Activated T-helper 17 cell treated with anti-CD3 and anti-CD28 coated beads, Interleukin-2, amount 50 U/mL, for 72 hours (primary cell): ENCODE results near the gene SCYL2. TPM values are rescaled to one million over a fixed set of nuclear protein-coding genes. Genes with fewer than 3 reads are reported as not detected.

Experiments
- ATAC-seq: fragments of 150-1000 bp; cut with Tn5 transposase; replicated peaks from 2 replicates; pipeline ENCODE4 v1.10.0; 2021; ENCODE audit warnings: mild to moderate bottlenecking, moderate library complexity
- H3K27ac Mint-ChIP-seq: one replicate; pipeline ENCODE4 v1.8.0; 2022; ENCODE audit warnings: mixed read lengths
- H3K27me3 Mint-ChIP-seq: one replicate; pipeline ENCODE4 v1.8.0; 2022; ENCODE audit warnings: mixed read lengths
- H3K36me3 Mint-ChIP-seq: one replicate; pipeline ENCODE4 v1.8.0; 2022; ENCODE audit warnings: low read depth, mild to moderate bottlenecking, mixed read lengths
- H3K4me1 Mint-ChIP-seq: one replicate; pipeline ENCODE4 v1.8.0; 2022; ENCODE audit warnings: mixed read lengths
- H3K4me3 Mint-ChIP-seq: one replicate; pipeline ENCODE4 v1.8.0; 2022; ENCODE audit warnings: mild to moderate bottlenecking, mixed read lengths
- H3K9me3 Mint-ChIP-seq: one replicate; pipeline ENCODE4 v1.8.0; 2022; ENCODE audit warnings: mixed read lengths
- total RNA-seq, 2 donors: library from RNA; stranded (reverse); gene quantifications; one replicate each; pipeline ENCODE4 v1.2.3, GENCODE V29; 2022

SCYL2 gene
- total RNA-seq, 2 donors from 2014 or later, result 18.7 to 31.2 TPM

DNA sequence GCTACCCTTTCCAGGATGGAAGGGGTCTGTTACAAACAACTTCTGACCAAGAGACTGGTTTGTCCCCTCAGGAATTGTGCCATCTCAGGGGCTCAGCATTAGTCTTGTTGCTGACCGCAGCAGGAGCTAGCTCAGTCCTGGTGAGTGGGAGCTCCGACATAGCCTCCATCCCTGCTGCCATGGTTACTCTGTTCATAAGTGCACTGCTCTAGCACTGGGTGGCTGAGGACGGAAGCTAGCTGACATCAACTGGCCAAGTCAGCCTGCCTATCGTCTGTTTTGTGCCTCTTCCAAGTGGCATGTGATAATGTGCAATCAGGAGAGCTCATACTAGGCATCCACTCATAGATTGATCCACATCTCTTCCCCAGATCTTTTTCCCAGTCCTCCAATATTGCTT lies 97.3 kb downstream of the SCYL2 start:
- no peaks in the 10 kb centered on the region for H3K4me1 Mint-ChIP-seq
- H3K4me3 Mint-ChIP-seq, result no peak overlapping the region
- H3K9me3 Mint-ChIP-seq, result no peaks in the 10 kb centered on the region
- H3K27ac Mint-ChIP-seq, result no peak overlapping the region
- H3K27me3 Mint-ChIP-seq, result peaks cover 22% of the 10 kb centered on the region
- no peak for ATAC-seq
- no peaks in the 10 kb centered on the region for H3K36me3 Mint-ChIP-seq

DNA sequence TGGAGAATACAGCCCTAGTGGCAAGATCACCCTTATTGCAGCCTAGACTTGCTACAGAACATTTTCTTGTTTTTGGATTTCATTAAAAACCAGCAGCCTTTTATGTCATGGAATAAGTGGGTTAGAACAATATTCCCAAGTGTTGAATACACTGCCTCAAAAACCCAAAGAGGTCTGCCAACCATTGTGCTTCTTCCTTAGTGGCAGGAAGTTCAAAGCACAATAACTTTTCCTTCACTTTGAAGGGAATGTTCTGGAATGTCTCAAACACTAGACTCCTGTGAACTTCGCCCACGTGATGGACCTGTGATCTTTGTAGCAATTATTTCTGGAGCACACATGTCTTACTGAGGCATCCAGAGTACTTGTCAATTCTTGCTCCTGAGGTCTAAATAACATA lies 98.4 kb downstream of the SCYL2 start:
- no peak for ATAC-seq
- Mint-ChIP-seq H3K4me1 (no peaks in the 10 kb centered on the region), H3K9me3 (peaks cover 4% of the 10 kb centered on the region), H3K36me3 (no peaks in the 10 kb centered on the region), H3K27ac (no peak overlapping the region), H3K27me3 (peaks cover 21% of the 10 kb centered on the region), H3K4me3 (no peak overlapping the region)

GRCh38 chr12:100368066-100368465 lies 101.1 kb downstream of the SCYL2 start:
- no peak for ATAC-seq
- Mint-ChIP-seq H3K36me3 (no peaks in the 10 kb centered on the region), H3K4me1 (no peaks in the 10 kb centered on the region), H3K9me3 (peaks cover 4% of the 10 kb centered on the region), H3K27me3 (peaks cover 12% of the 10 kb centered on the region), H3K4me3 (no peak overlapping the region), H3K27ac (no peak overlapping the region)

GRCh38 chr12:100371146-100371545 lies 104.2 kb downstream of the SCYL2 start:
- peaks cover 13% of the 10 kb centered on the region for H3K27me3 Mint-ChIP-seq

DNA sequence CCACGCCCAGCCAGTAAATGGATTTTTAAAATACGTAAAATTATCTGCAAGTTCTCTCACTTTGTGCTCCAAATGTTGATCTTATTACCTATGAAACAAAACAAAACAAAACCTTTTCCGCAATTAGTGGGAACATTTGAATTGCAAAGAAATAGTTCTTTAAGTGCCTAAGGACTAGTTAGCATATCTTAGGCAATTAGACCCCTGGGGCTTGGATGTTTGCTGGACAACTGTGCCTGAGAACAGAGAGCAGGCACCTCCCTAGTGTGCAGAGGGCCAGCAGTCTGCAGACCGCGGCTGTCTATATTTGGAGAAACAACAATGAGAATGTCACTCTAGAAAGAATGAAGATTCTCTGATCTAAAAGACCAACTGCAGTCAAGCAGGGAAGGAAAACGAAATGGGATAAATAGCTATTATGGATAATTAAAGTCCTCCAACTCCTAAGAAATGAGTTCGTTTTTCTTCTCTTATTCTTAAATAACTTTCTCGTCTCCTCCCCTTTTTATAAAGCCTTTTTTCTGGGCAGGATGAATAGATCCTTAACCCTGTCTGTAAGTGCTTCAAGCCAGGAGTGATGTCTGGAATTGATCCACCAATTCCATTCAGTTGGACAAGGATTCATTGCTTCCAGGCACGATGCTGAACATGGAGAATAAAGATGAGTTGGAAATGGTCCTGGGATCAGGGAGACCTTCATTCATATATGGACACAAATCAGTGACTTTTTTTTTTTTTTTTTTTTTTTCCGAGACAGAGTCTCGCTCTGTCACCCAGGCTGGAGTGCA lies 106.1 kb downstream of the SCYL2 start:
- ATAC-seq, result no peak
- Mint-ChIP-seq H3K27me3 (peaks cover 13% of the 10 kb centered on the region), H3K4me3 (no peak overlapping the region), H3K27ac (no peak overlapping the region), H3K9me3 (peaks cover 4% of the 10 kb centered on the region), H3K4me1 (no peaks in the 10 kb centered on the region), H3K36me3 (no peaks in the 10 kb centered on the region)

More at GRCh38 chr12:100371146-100371545, 104.2 kb downstream of the SCYL2 start:
- H3K4me3 Mint-ChIP-seq, result no peak overlapping the region
- ATAC-seq, result no peak
- H3K36me3 Mint-ChIP-seq, result no peaks in the 10 kb centered on the region
- H3K9me3 Mint-ChIP-seq, result peaks cover 4% of the 10 kb centered on the region
- no peak overlapping the region for H3K27ac Mint-ChIP-seq
- no peaks in the 10 kb centered on the region for H3K4me1 Mint-ChIP-seq

- Mint-ChIP-seq H3K4me1 (no peaks in the 10 kb centered on the region), H3K9me3 (no peaks in the 10 kb centered on the region), H3K27ac (no peak overlapping the region), H3K27me3 (peaks cover 5% of the 10 kb centered on the region), H3K4me3 (no peak overlapping the region), H3K36me3 (no peaks in the 10 kb centered on the region)
- ATAC-seq, result no peak
Observed at GRCh38 chr12:100375038-100375735, 108.2 kb downstream of the SCYL2 start.

- Mint-ChIP-seq H3K27me3 (peaks cover 5% of the 10 kb centered on the region), H3K36me3 (no peaks in the 10 kb centered on the region), H3K9me3 (no peaks in the 10 kb centered on the region), H3K4me1 (no peaks in the 10 kb centered on the region), H3K4me3 (no peak overlapping the region), H3K27ac (no peak overlapping the region)
- no peak for ATAC-seq
Observed at GRCh38 chr12:100376161-100376560, 109.2 kb downstream of the SCYL2 start.

DNA sequence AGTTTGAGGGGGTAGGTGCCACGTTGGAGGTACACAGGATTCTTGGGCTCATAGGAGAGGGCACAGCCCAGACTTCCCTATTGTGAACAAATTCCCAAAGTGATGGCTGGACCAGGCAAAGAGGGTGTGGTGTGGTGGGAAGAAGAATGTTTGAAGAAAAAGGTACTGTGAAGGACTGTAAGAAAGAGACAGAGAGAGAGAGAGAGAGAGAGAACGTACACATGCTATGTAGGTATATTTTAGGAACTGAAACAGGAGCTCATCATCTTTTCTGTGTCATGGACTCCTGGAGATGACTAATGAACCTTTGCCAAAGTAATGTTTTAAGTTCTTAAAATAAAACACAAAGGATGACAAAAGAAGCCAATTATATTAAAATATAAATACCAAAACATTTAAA lies 114.4 kb downstream of the SCYL2 start:
- Mint-ChIP-seq H3K36me3 (no peaks in the 10 kb centered on the region), H3K9me3 (no peaks in the 10 kb centered on the region), H3K4me3 (no peak overlapping the region), H3K4me1 (no peaks in the 10 kb centered on the region), H3K27me3 (no peaks in the 10 kb centered on the region), H3K27ac (no peak overlapping the region)
- no peak for ATAC-seq

DNA sequence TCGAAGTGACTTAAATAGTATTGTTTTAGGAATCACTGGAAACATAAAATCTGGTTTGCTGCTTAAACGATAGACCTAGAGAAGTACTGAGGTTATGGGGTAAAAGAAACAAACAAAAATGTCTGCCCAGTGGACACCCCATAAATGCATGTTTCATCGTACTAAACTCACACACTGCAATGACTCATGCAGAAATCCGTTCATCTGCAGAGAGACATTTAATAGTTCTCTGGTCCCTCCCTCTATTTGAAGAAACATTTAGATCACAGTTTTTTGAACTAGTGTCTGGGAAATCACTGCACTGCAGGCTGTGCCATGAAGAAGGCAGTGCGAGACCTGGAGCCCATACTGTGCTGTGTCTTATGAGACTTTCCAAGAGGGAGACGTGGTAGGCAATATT lies 115.4 kb downstream of the SCYL2 start:
- H3K27me3 Mint-ChIP-seq, result no peaks in the 10 kb centered on the region
- no peaks in the 10 kb centered on the region for H3K4me1 Mint-ChIP-seq
- ATAC-seq, result no peak
- no peaks in the 10 kb centered on the region for H3K9me3 Mint-ChIP-seq
- H3K36me3 Mint-ChIP-seq, result no peaks in the 10 kb centered on the region
- no peak overlapping the region for H3K27ac Mint-ChIP-seq
- no peak overlapping the region for H3K4me3 Mint-ChIP-seq

DNA sequence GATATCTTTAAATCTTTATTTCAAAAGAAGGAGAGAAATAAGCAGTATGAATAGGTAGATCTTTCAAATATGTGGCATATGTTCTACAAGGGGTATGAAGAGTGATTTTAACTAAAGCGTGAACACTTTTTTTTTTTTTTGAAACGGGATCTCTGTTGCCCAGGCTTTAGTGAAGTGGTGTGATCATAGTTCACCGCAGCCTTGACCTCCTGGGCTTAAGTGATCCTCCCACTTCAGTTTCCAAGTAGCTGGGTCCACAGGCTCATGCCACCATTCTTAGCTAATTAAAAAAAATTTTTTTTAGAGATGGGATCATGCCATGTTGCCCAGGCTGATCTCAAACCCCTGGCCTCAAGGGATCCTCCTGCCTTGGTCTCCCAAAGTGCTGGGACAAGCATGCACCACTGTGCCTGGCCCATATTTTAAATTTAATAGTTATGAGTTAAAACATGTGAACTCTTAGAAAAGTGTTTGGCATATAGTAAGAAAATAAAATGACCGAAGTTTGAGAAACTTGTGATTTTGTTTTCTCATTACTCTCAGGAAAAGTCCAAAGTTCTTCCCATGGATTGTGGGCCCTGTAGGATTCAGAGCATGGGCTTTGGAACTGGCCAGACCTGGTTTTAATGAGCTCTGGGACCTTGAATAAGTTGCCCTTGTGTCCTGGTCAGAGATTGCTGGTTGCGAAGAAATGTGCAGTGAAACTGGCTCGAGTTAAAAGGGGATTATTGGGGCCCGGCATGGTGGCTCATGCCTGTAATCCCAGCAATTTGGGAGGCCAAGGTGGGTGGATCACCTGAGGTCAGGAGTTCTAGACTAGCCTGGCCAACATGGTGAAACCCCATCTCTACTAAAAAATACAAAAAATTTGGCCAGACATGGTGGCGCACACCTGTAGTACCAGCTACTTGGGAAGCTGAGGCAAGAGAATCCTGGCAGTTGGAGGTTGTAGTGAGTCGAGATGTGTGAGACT lies 116.9 kb downstream of the SCYL2 start:
- Mint-ChIP-seq H3K4me1 (no peaks in the 10 kb centered on the region), H3K4me3 (no peak overlapping the region), H3K27ac (no peak overlapping the region), H3K36me3 (no peaks in the 10 kb centered on the region), H3K27me3 (peaks cover 5% of the 10 kb centered on the region), H3K9me3 (no peaks in the 10 kb centered on the region)
- ATAC-seq, result no peak

GRCh38 chr12:100384559-100384935 lies 117.6 kb downstream of the SCYL2 start:
- peaks cover 5% of the 10 kb centered on the region for H3K27me3 Mint-ChIP-seq
- H3K9me3 Mint-ChIP-seq, result no peaks in the 10 kb centered on the region
- no peak overlapping the region for H3K27ac Mint-ChIP-seq
- no peaks in the 10 kb centered on the region for H3K36me3 Mint-ChIP-seq
- ATAC-seq, result no peak
- H3K4me3 Mint-ChIP-seq, result no peak overlapping the region
- H3K4me1 Mint-ChIP-seq, result no peaks in the 10 kb centered on the region

DNA sequence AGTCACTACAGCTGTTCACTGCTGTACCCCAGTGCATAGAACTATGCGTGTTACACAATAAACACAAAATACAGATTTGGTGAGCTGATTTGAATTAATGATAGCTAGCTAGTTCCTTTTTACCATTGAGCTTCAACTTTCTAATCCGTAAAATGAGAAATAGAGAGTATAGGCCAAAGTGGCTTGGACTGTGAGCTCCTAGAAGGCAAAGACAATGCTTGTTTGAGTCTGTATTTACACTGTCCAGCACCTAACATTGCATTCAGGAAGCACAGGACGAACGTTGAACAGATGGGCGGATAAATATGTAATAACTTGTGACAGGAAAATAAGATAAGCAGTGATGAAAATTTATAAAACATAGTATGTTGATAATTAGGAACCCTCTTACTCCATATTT lies 121.4 kb downstream of the SCYL2 start:
- no peak for ATAC-seq
- Mint-ChIP-seq H3K27ac (no peak overlapping the region), H3K4me1 (no peaks in the 10 kb centered on the region), H3K36me3 (no peaks in the 10 kb centered on the region), H3K27me3 (peaks cover 9% of the 10 kb centered on the region), H3K9me3 (no peaks in the 10 kb centered on the region), H3K4me3 (no peak overlapping the region)
